Transverse colon (tissue), 4 donors: ENCODE results near the gene NIT1. TPM values are rescaled to one million over a fixed set of nuclear protein-coding genes. Genes with fewer than 3 reads are reported as not detected.
A peak's percentile ranks its signal among the peaks of the same experiment; 100 is the strongest.

Experiments
- DNase-seq: peaks from one replicate; pipeline ENCODE4 v3.0.0-alpha.2; 2019
- H3K27ac ChIP-seq, 4 donors: fragments of 200-600 bp; sonication (generic); 2 replicates each; pipeline ENCODE4 v1.5.1; 2016 to 2018; ENCODE audit warnings: inconsistent platforms in 4 of 4
- H3K27me3 ChIP-seq: fragments of 200-600 bp; sonication (generic); 2 replicates; pipeline ENCODE4 v1.5.1; 2017; ENCODE audit warnings: inconsistent platforms
- H3K36me3 ChIP-seq, 4 donors: fragments of 200-600 bp; sonication (generic); 2 replicates each; pipeline ENCODE4 v1.5.1; 2017 to 2019; ENCODE audit warnings: inconsistent platforms in 4 of 4
- H3K4me1 ChIP-seq, 4 donors: fragments of 200-600 bp; sonication (generic); 2 replicates each; pipeline ENCODE4 v1.5.1; 2017 to 2020; ENCODE audit warnings: inconsistent platforms in 4 of 4
- H3K4me3 ChIP-seq, 4 donors: fragments of 200-600 bp; sonication (generic); 1 replicate in 1 of 4; 2 replicates in 3 of 4; pipeline versions ENCODE4 v1.5.1 to v1.6.1; 2017 to 2019; ENCODE audit warnings: inconsistent platforms in 4 of 4
- H3K9me3 ChIP-seq, 2 donors: fragments of 200-600 bp; sonication (generic); 2 replicates each; pipeline ENCODE4 v1.5.1; 2017 to 2019; ENCODE audit warnings: inconsistent platforms in 2 of 2
- CTCF ChIP-seq, 5 experiments: fragments of 200-600 bp in 3 of 5; fragments of 450-650 bp in 2 of 5; sonication (generic) in 3 of 5; IDR thresholded peaks; 1 replicate in 2 of 5; 2 replicates in 3 of 5; pipeline ENCODE4 v1.5.1; 2016 to 2017; ENCODE audit warnings: antibody characterized with exemption in 5 of 5, inconsistent platforms in 3 of 5, mild to moderate bottlenecking in 2 of 5, moderate library complexity in 1 of 5
- EP300 ChIP-seq: sonication (generic); formaldehyde crosslinking; IDR thresholded peaks from one replicate; pipeline ENCODE4 v1.6.1; 2017; ENCODE audit warnings: antibody characterized with exemption, low read depth
- POLR2A ChIP-seq: fragments of 450-650 bp; IDR thresholded peaks from one replicate; pipeline ENCODE4 v1.6.1; 2016; ENCODE audit warnings: antibody characterized with exemption, mild to moderate bottlenecking, moderate library complexity
- POLR2AphosphoS5 ChIP-seq, 3 donors: sonication (generic); formaldehyde crosslinking; IDR thresholded peaks; one replicate each; pipeline ENCODE4 v1.6.1; 2016; ENCODE audit warnings: antibody characterized with exemption in 3 of 3
- WGBS, 2 donors: methylation state at CpG; one replicate each; pipeline ENCODE4 v1.1.5; 2018; ENCODE audit warnings: low coverage in 1 of 2; 5-methylcytosine and 5-hydroxymethylcytosine counted together
- in situ Hi-C, 4 donors: fragments of 200-750 bp; cut with MboI; loops; one replicate each; pipeline versions ENCODE4 v1.15.0 to v1.15.1; 2017; ENCODE audit warnings: low sequenced_read_pairs in 3 of 4, low pct_ligation_motif_present in 1 of 4, low pct_unique_long_range_greater_than_20kb in 1 of 4
- intact Hi-C: fragments of 100-400 bp; cut with DNase I; formaldehyde crosslinking; loops from one replicate; pipeline ENCODE4 v1.15.1; 2023; ENCODE audit warnings: low total_unique reads
- total RNA-seq, 4 donors: library from RNA; depleted of rRNA; stranded (reverse); fragments of >200 nt; gene quantifications; one replicate each; pipeline ENCODE4 v1.1.0, GENCODE V29; 2016

The NIT1 gene
- total RNA-seq, 4 donors from 2014 or later = 45.6 to 83.0 (median 75.4) TPM

GRCh38 chr1:161079436-161080110, 38.3 kb upstream of the NIT1 start:
- no peak for DNase-seq
- Histone ChIP-seq H3K27me3 (no peaks in the 10 kb centered on the region), H3K36me3 (no peaks in the 10 kb centered on the region), H3K27ac (no peak overlapping the region), H3K4me1 (peaks cover 8 to 13% (median 10%) of the 10 kb centered on the region in 4 donors), H3K4me3 (no peak overlapping the region), H3K9me3 (no peaks in the 10 kb centered on the region)
- in situ Hi-C loops = loop anchor here in 1 of 4 donors (25.0 kb wide), 1 partner anchor 242 kb away; no protein-coding TSS in a partner anchor
- 78 to 81% methylated on average over 5 to 41 of the region's 41 CpGs for WGBS, 2 donors
- TF ChIP-seq EP300 (no peak), CTCF (IDR thresholded peaks at IDR 0.05) (no peak), POLR2A (no peak)
- intact Hi-C loops = no loop called here

- no peak overlapping the region for H3K27ac ChIP-seq
- no peak overlapping the region for H3K4me3 ChIP-seq
- H3K36me3 ChIP-seq = no peaks in the 10 kb centered on the region
- no peaks in the 10 kb centered on the region for H3K27me3 ChIP-seq
- WGBS, 2 donors = 76 to 80% methylated on average over 5 of the region's 5 CpGs
- peaks cover 8 to 13% (median 10%) of the 10 kb centered on the region in 4 donors for H3K4me1 ChIP-seq
- intact Hi-C loops (no loop called here), in situ Hi-C loops (loop anchor here in 1 of 4 donors (25.0 kb wide), 1 partner anchor 243 kb away; no protein-coding TSS in a partner anchor)
- no peak for DNase-seq
- TF ChIP-seq POLR2AphosphoS5 (IDR thresholded peaks at IDR 0.05) (no peak), EP300 (no peak)
- H3K9me3 ChIP-seq = no peaks in the 10 kb centered on the region
These were observed 37.2 kb upstream of the NIT1 start for GRCh38 chr1:161080441-161081405.

GRCh38 chr1:161081519-161081918, 36.4 kb upstream of the NIT1 start:
- H3K27ac ChIP-seq = no peak overlapping the region
- 50 to 77% methylated on average over 2 to 5 of the region's 5 CpGs for WGBS, 2 donors
- TF ChIP-seq POLR2AphosphoS5 (IDR thresholded peaks at IDR 0.05) (no peak), CTCF (IDR thresholded peaks at IDR 0.05) (no peak), EP300 (no peak), POLR2A (no peak)
- H3K36me3 ChIP-seq = no peaks in the 10 kb centered on the region
- no peaks in the 10 kb centered on the region for H3K9me3 ChIP-seq
- in situ Hi-C loops (loop anchor here in 1 of 4 donors (25.0 kb wide), 1 partner anchor 244 kb away; no protein-coding TSS in a partner anchor), intact Hi-C loops (no loop called here)
- DNase-seq = no peak
- peaks cover 8 to 19% (median 15%) of the 10 kb centered on the region in 4 donors for H3K4me1 ChIP-seq
- H3K27me3 ChIP-seq = no peaks in the 10 kb centered on the region
- no peak overlapping the region for H3K4me3 ChIP-seq

GRCh38 chr1:161082483-161082882, 35.4 kb upstream of the NIT1 start:
- Histone ChIP-seq H3K27me3 (no peaks in the 10 kb centered on the region), H3K27ac (peak overlapping the region in 1 of 4 donors; percentile 34), H3K4me3 (no peak overlapping the region), H3K36me3 (no peaks in the 10 kb centered on the region), H3K9me3 (no peaks in the 10 kb centered on the region), H3K4me1 (peaks cover 8 to 19% (median 16%) of the 10 kb centered on the region in 4 donors)
- no peak for TF ChIP-seq CTCF (IDR thresholded peaks at IDR 0.05)
- 76% methylated on average over 2 of the region's 2 CpGs; no CpG with 5 or more reads in 1 of the 2 donors for WGBS, 2 donors
- DNase-seq = no peak
- intact Hi-C loops (no loop called here), in situ Hi-C loops (loop anchor here in 1 of 4 donors (25.0 kb wide), 1 partner anchor 245 kb away; no protein-coding TSS in a partner anchor)
